Mononuclear cell (primary cell): ENCODE results near the gene RPL36. TPM values are rescaled to one million over a fixed set of nuclear protein-coding genes. Genes with fewer than 3 reads are reported as not detected.
A peak's percentile ranks its signal among the peaks of the same experiment; 100 is the strongest.

Source experiments
- H3K27me3 ChIP-seq: 2 replicates; pipeline ENCODE4 v1.6.0; 2011; ENCODE audit warnings: low read length, control low read depth; ENCODE audit not compliant: insufficient read depth
- H3K4me1 ChIP-seq: 2 replicates; pipeline ENCODE4 v1.5.1; 2011; ENCODE audit warnings: mild to moderate bottlenecking, low read length, control low read depth; ENCODE audit not compliant: insufficient read depth
- H3K4me3 ChIP-seq: 2 replicates; pipeline ENCODE4 v1.5.1; 2011; ENCODE audit warnings: mild to moderate bottlenecking, low read length, moderate library complexity
- H3K9me3 ChIP-seq: 2 replicates; pipeline ENCODE4 v1.5.1; 2011; ENCODE audit warnings: low read depth, mild to moderate bottlenecking, control low read depth, low read length
- total RNA-seq: library from RNA; depleted of rRNA; stranded (reverse); fragments of >200 nt; gene quantifications from one replicate; pipeline ENCODE4 v1.2.3, GENCODE V29; 2012

Gene RPL36
- total RNA-seq, 1 donor, result 378 TPM

DNA sequence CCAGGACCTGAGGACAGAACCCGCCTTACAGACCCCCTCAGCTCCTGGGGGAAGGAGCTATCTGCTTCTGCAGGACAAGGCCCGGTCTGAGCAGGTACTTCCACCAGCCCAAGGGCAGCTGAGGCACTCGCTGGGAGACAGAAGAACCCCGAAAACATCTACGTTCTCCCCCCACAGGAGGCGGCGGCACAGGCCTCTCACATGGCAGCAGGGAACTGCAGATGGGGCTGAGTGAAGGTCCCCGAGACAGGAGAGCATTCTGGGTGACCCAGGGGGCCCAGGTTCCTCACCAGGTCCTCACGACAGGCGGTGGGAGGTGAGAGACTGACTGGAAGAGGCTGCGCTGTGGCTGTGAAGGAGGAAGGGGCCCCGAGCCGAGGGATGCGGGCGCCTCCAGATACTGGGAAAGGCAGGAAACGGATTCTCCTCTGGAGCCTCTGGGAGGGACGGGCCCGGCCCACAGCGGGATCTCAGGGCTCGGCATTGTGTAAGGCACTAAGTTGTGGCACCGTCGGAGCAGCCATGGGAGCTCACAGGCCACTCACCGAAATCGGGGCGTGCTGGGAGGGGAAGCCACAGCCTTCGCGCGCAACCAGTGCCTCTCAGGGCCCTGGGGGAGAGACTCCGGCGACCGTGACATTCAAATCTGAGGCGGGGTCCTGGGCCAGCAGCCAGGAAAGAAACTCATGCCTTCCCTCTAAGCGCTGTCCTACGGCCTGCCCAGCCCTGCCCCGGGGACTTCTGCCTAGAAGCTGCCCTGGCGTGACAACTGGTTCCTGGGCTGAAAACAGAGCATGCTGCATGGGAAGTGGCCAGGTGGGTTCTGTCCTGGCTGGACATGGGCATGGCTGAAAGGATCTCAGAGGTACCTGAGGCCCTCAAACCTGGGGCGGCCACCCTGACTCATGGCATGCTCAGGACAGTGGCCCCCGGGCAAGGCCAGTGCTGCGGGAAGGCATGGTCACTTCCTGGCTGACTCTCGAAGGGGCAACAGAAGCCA, 14.0 kb downstream of the RPL36 start:
- Histone ChIP-seq H3K4me1 (no peaks in the 10 kb centered on the region), H3K9me3 (no peaks in the 10 kb centered on the region), H3K27me3 (no peaks in the 10 kb centered on the region), H3K4me3 (no peak overlapping the region)

DNA sequence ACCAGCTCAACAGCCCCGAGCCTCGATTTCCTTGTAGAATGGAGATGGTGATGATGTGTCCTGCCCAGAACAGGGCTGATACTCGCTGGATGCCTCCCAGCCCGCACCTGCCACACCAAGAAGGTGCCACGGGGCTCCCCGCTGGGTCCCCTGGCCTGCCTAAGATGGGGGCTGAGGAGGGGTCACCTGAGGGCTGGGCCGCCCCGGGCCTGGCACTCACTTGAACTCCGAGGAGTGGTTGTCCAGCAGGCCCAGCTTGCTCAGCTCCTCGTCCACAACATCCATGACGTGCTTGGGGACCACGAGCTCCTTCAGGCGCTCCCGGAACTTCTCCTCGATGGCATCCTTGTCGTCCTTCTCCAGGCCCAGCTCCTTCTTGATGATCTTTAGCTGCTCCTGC, 15.5 kb downstream of the RPL36 start:
- Histone ChIP-seq H3K27me3 (no peaks in the 10 kb centered on the region), H3K9me3 (no peaks in the 10 kb centered on the region), H3K4me1 (no peaks in the 10 kb centered on the region), H3K4me3 (no peak overlapping the region)

DNA sequence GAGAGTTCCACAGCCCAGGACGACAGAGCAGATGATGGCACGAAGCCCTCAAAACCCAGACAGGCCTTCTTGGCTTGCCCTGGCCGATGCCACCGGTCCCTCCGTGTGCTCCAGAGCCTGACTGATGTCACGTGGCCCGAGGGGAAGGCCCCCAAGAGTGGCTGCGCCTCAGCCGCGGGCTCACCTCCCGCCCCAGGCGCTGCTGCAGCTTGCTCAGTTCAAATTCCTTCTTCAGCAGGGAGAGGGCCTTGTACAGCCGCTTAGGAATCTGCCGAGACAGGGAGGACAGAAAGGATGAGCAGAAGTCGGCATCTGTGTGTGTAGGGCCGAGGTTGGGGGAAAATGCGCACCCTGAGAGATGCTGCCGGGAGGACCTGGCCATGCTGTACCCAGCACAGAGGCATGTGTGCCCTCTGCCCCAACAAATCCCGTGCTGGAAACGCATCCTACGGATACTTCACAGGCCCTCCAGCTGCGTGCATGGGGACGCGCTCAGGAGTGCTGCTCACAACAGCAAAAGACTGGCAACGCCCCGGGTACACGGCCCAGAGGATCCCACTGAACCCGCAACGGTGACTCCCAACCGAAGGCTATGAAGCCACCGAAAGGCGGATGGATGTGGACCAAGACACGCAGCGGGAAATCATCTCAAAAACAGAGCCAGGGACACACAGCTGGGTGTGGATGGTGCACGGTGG, 16.9 kb downstream of the RPL36 start:
- Histone ChIP-seq H3K4me1 (no peaks in the 10 kb centered on the region), H3K4me3 (no peak overlapping the region)

DNA sequence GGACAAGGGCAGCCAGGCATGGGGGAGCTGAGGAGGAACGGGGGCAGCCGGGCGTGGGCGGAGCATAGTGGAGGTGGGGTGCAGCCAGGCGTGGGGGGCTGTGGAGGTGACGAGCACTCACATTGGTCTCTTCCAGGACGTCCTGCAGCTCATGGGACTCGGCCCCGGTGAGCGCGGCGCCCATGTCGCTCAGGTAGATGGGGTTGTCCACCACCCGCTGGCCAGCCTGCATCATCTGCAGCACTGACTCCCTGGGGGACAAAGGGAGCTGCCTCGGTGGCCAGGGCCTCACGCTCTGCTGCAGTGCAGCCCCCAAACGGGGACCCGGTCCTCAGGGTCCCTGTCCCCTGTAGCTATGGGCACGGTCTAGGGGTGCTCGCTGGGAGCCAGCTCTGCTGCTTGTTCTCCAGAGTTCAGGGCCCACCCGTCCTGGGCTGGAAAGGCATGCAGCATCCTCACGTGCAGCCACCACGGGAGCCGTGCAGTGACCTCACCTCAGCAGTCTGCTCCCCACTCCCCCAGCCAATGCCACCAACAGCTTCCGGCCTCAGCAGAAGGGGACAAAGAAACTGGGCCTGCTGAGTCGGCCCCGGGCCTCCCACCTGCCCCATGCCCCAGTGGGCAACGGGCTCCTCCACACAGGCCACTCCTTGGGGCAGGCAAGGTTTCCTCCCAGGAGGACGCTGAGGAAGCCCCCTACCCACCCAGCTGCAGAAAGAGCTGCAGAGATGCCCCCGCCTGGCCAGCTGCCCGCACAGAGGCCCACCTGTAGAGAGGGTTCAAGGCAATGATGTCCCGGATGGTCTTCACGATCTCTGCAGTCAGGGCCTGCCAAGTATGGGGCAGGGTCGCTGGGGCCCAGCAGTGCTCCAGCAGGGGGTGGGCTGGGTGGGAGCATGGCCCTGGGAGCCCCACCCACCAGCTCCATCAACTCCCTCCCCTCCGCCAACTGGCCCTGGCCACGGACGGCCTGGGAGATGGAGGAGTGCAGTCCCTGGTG, 17.8 kb downstream of the RPL36 start:
- Histone ChIP-seq H3K27me3 (no peaks in the 10 kb centered on the region), H3K4me3 (no peak overlapping the region), H3K4me1 (no peaks in the 10 kb centered on the region), H3K9me3 (no peaks in the 10 kb centered on the region)

More for the DNA sequence above, 16.9 kb downstream of the RPL36 start:
- H3K9me3 ChIP-seq, result no peaks in the 10 kb centered on the region
- no peaks in the 10 kb centered on the region for H3K27me3 ChIP-seq

DNA sequence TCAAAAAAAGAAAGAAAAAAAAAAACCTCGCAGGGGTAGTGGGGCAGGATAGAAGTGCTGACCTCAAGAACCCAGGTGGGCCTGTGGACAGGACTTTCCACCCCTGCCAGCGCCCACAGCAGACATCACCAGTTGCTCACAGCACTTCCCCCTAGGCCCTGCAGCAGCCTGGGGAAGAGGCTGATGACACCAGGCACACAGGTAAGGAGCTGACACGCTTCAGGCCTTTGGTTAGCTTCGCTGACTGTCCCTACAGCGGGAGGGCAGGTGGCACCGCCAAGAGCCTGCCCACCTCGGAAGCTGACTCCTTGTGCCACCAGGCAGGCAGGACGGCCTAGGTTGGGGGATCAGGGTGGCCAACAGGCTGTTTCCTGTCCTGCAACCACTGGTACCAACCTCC, 20.9 kb downstream of the RPL36 start:
- Histone ChIP-seq H3K4me3 (no peak overlapping the region), H3K4me1 (no peaks in the 10 kb centered on the region), H3K27me3 (no peaks in the 10 kb centered on the region), H3K9me3 (no peaks in the 10 kb centered on the region)

DNA sequence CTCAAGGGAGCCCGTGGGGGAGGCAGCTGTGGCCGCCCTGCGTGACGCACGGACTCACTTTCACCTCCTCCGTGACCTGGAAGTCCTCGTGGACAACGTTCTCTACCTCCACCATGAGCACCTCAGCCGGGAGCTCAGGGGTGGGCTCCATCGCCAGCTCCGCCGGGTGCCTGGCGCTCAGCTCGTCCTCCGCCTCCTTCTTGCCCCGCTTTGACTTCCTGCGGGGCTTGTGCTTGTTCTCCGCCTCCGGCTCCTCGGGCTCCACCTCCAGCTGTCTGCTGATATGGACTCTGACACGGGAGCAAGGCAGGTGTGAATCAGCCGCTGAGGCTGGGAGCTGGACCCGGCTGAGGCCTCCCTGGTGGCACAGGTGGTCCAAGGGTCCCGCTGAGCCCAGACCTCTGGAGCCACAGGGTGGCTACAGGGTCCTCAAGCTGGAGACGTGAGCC, 21.6 kb downstream of the RPL36 start:
- no peaks in the 10 kb centered on the region for H3K4me1 ChIP-seq
- no peak overlapping the region for H3K4me3 ChIP-seq
- H3K27me3 ChIP-seq, result no peaks in the 10 kb centered on the region
- H3K9me3 ChIP-seq, result no peaks in the 10 kb centered on the region

DNA sequence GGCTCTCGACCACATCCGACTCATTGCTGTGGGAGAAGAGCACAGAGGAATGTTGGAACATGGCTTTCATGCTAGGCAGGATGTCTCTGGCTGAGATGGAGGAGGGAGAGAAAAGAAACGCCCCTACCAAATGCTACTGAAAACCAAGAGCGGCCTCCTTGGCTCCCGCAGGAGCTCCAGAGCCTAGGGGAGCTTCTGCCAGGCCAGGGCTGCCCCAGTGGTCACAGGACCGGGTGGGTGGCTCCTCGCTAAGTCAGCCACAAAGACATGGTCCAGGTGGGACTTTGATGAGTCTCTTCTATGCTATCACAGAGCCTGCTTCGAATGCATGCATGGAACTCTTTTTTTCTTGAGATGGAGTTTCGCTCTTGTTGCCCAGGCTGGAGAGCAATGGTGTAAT, 23.1 kb downstream of the RPL36 start:
- peaks cover 7% of the 10 kb centered on the region for H3K4me1 ChIP-seq
- no peaks in the 10 kb centered on the region for H3K9me3 ChIP-seq
- H3K4me3 ChIP-seq, result no peak overlapping the region

DNA sequence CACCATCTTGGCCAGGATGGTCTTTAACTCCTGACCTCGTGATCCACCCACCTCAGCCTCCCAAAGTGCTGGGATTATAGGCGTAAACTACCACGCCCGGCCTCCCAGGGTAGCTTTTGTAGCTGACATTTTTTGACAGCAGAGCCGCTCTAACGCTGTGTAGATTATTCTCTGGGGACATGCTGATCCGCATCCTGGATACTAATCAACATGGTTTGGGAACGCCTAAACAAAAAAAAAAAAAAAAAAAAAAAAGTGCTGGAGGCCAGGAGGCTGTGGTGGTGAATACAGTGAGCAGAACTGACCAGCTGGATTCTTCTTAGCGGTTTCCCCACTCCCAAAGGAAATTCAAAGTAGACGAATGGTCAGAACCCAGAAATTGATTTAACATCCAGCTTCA, 24.7 kb downstream of the RPL36 start:
- no peaks in the 10 kb centered on the region for H3K9me3 ChIP-seq
- no peak overlapping the region for H3K4me3 ChIP-seq
- peaks cover 21% of the 10 kb centered on the region for H3K4me1 ChIP-seq
- no peaks in the 10 kb centered on the region for H3K27me3 ChIP-seq

More for the DNA sequence above, 23.1 kb downstream of the RPL36 start:
- no peaks in the 10 kb centered on the region for H3K27me3 ChIP-seq

DNA sequence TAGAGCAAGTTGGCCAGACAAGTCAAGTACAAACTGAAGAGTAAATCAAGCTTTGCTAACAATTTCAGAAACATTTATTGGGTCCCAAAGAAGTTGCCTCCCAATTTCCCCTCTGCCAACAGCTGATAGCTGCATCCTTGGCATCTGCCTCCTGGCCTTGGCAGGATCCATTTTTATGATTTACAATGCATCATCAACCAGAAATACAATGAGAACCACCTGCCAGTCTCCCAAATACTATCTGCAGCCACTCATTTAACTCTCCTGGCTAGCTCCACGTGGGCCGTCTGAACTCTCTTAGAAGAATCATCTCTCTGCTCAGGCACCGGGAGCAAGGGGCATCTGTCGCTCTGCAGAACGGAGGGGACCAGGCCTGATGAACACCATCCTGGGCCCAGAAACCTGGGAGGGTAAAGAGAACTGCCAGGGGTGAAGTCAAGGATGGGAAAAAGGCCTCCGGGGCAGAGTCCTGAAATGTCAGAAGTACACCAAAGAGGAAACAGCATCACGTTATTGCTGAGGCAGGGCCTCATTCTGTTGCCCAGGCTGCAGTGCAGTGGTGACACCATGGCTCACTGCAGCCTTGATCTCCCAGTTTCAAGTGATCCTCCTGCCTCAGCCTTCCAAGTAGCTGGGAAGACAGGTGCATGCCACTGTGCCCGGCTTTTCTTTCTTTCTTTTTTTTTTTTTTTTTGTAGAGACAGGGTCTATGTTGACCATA, 27.3 kb downstream of the RPL36 start:
- Histone ChIP-seq H3K27me3 (no peaks in the 10 kb centered on the region), H3K4me3 (no peak overlapping the region), H3K9me3 (no peaks in the 10 kb centered on the region), H3K4me1 (peaks cover 29% of the 10 kb centered on the region)

DNA sequence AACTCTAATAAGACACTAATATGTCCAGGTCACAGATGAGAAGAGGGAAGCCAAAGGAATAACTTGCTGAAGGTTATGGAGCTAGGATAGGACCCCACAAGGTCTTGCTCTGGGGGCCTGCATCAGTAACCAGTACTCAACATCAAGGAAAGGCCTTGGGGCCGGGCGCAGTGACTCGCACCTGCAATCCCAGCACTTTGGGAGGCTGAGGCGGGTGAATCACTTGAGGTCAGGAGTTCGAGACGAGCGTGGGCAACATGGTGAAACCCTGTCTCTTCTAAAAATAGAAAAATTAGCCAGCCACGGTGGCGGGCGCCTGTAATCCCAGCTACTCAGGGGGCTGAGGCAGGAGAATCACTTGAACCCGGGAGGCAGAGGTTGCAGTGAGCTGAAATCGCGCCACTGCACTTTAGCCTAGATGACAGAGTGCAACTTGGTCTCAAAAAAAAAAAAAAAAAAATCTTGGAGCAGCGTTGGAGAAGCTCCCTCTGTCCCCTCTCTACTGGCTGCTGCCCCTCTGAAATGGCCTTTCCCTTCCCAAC, 28.0 kb downstream of the RPL36 start:
- peaks cover 29% of the 10 kb centered on the region for H3K4me1 ChIP-seq
- H3K4me3 ChIP-seq, result no peak overlapping the region
- H3K9me3 ChIP-seq, result no peaks in the 10 kb centered on the region
- H3K27me3 ChIP-seq, result no peaks in the 10 kb centered on the region

DNA sequence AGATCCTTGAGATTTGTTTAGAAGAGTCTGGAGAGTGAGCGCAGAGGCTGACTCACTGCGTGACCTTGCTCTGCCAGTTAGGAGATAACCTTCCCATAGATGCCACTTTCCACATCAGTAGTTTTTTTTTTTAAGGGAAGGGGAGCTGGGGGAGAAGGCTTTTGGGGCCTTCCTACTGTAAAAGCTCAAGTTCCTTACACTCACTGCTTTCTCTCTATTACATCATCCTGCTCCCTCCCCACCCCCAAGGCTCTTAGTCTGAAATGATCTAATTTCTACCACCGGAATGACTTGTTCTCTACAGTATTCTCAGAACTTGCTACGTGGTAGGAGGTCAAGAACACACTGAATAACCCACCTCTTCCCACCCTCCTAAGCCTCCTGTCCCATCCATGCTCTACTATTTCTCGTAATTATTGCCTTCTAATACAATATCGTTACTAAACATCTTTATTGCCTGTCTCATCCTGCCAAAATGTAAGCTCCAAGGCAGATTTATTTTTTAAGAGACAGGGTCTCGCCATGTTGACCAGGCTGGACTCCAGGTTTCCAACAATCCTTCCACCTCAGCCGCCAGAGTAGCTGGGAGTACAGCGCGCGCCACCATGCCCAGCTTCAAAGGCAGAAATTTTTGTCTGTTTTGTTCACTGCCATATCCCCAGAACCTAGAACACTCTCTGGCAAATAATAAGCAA, 28.6 kb downstream of the RPL36 start:
- no peaks in the 10 kb centered on the region for H3K27me3 ChIP-seq
- peak overlapping the region; percentile 87 for H3K4me3 ChIP-seq
- peaks cover 29% of the 10 kb centered on the region for H3K4me1 ChIP-seq
- H3K9me3 ChIP-seq, result no peaks in the 10 kb centered on the region

DNA sequence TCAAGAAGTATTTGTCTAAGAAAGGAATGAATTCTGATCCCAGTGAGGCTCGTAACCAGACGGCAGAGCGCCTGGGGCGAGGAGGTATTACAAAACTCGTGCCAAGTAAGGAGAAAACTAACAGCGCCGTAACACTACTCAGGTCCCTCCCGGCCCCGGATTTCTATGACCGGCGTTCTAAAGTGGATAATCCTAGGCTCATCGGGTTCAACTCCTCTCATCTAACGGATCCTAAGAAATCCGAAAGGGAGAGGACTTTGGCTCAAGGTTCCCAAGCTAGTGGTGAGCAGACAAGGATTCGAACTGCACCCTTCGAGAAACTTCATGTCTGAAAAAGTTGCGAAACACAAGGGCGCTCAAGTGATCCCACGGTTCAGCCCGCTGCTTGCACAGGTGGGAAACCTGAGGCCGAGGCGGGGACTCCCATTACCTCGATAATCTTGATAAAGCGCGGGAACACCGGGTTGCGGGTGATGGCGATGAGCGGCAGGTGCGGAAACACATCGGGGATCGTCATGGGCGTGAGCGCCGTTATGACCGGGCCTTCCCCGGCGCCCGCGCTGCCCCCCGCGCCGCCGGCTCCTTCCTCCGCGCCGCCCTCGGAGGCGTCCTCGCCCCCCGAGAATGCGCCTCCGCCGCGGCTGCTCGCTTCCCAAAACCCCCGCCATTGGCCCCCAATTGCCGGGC, 29.3 kb downstream of the RPL36 start:
- H3K4me3 ChIP-seq, result peak overlapping the region; percentile 87
- H3K9me3 ChIP-seq, result no peaks in the 10 kb centered on the region
- peaks cover 29% of the 10 kb centered on the region for H3K4me1 ChIP-seq
- no peaks in the 10 kb centered on the region for H3K27me3 ChIP-seq
